CD4-positive, alpha-beta T cell treated with Interleukin-4 for 1 hour (primary cell): ENCODE results near the gene GRM4.

Experiments
- DNase-seq, 2 donors: peaks; one replicate each; pipeline ENCODE4 v3.0.0-alpha.2; 2020 to 2022

GRM4 gene

GRCh38 chr6:34106421-34106820 is 39.5 kb downstream of the GRM4 start:
- DNase-seq: no peak

- no peak for DNase-seq
Observed at GRCh38 chr6:34104628-34105027, 41.3 kb downstream of the GRM4 start.

GRCh38 chr6:34104186-34104585 is 41.7 kb downstream of the GRM4 start:
- no peak for DNase-seq

GRCh38 chr6:34103321-34103720 is 42.6 kb downstream of the GRM4 start:
- DNase-seq: no peak

GRCh38 chr6:34102696-34103095 is 43.2 kb downstream of the GRM4 start:
- no peak for DNase-seq

GRCh38 chr6:34102099-34102656 is 43.7 kb downstream of the GRM4 start:
- DNase-seq: no peak

- no peak for DNase-seq
Observed at GRCh38 chr6:34100788-34101187, 45.1 kb downstream of the GRM4 start.

GRCh38 chr6:34099878-34100277 is 46.0 kb downstream of the GRM4 start:
- no peak for DNase-seq

GRCh38 chr6:34098045-34098936 is 47.6 kb downstream of the GRM4 start:
- DNase-seq: no peak

- DNase-seq: no peak
Observed at GRCh38 chr6:34096814-34097213, 49.1 kb downstream of the GRM4 start.

- no peak for DNase-seq
Observed at GRCh38 chr6:34096193-34096592, 49.7 kb downstream of the GRM4 start.

- DNase-seq: no peak
Observed at GRCh38 chr6:34095741-34096140, 50.1 kb downstream of the GRM4 start.

- DNase-seq: no peak
Observed at GRCh38 chr6:34095136-34095505, 50.8 kb downstream of the GRM4 start.

- no peak for DNase-seq
Observed at GRCh38 chr6:34094474-34095135, 51.3 kb downstream of the GRM4 start.

- DNase-seq: no peak
Observed at GRCh38 chr6:34093854-34094430, 51.9 kb downstream of the GRM4 start.

GRCh38 chr6:34093206-34093605 is 52.7 kb downstream of the GRM4 start:
- no peak for DNase-seq

- no peak for DNase-seq
Observed at GRCh38 chr6:34092631-34093030, 53.3 kb downstream of the GRM4 start.

- DNase-seq: no peak
Observed at GRCh38 chr6:34090935-34091334, 55.0 kb downstream of the GRM4 start.

GRCh38 chr6:34090529-34090928 is 55.4 kb downstream of the GRM4 start:
- no peak for DNase-seq

GRCh38 chr6:34086558-34086957 is 59.3 kb downstream of the GRM4 start:
- DNase-seq: no peak

- no peak for DNase-seq
Observed at GRCh38 chr6:34085453-34086170, 60.3 kb downstream of the GRM4 start.

GRCh38 chr6:34084591-34085290 is 61.1 kb downstream of the GRM4 start:
- DNase-seq: no peak
